Caki2 (cell line): ENCODE results near the gene C6orf15. TPM values are rescaled to one million over a fixed set of nuclear protein-coding genes. Genes with fewer than 3 reads are reported as not detected.

Experiments
- DNase-seq: peaks from one replicate; pipeline ENCODE4 v3.0.0-alpha.2; 2015; ENCODE audit warnings: low read depth
- in situ Hi-C: cut with HindIII; loops from 2 replicates; pipeline ENCODE4 v1.10.0; 2016; ENCODE audit warnings: low sequenced_read_pairs, low pct_unique_long_range_greater_than_20kb, mixed read lengths
- total RNA-seq: library from RNA; depleted of rRNA; stranded (reverse); fragments of >200 nt; shearing (Covaris generic); gene quantifications from 2 replicates; pipeline ENCODE4 v1.2.3, GENCODE V29; 2014; ENCODE audit warnings: low replicate concordance

C6orf15 gene
- total RNA-seq, 1 experiment from 2014 or later: not detected

GRCh38 chr6:31114970-31115849, 2.8 kb upstream of the C6orf15 start:
- peak; percentile 68 for DNase-seq
- in situ Hi-C loops: no loop called here

- DNase-seq: peak; percentile 80
- in situ Hi-C loops: no loop called here
Observed at GRCh38 chr6:31114541-31114878, 2.1 kb upstream of the C6orf15 start, which contains the start of gene PSORS1C1. Gene PSORS1C1 (plus strand): TSS chr6:31114800. CDS start chr6:31129633, 14,833 bp downstream.

GRCh38 chr6:31113861-31114540, 1.6 kb upstream of the C6orf15 start:
- in situ Hi-C loops: no loop called here
- DNase-seq: no peak

- no peak for DNase-seq
- in situ Hi-C loops: no loop called here
Observed at GRCh38 chr6:31111712-31112111, 663 bp downstream of the C6orf15 start.

- in situ Hi-C loops: no loop called here
- no peak for DNase-seq
Observed at GRCh38 chr6:31110825-31111582, 1.4 kb downstream of the C6orf15 start.

- in situ Hi-C loops: no loop called here
- DNase-seq: no peak
Observed at GRCh38 chr6:31107052-31107451, 5.3 kb downstream of the C6orf15 start.

GRCh38 chr6:31103136-31103535, 9.2 kb downstream of the C6orf15 start:
- in situ Hi-C loops: no loop called here
- DNase-seq: no peak

GRCh38 chr6:31098449-31098938, 13.9 kb downstream of the C6orf15 start:
- DNase-seq: no peak
- in situ Hi-C loops: no loop called here

GRCh38 chr6:31096656-31097055, 15.7 kb downstream of the C6orf15 start:
- in situ Hi-C loops: no loop called here
- no peak for DNase-seq

- in situ Hi-C loops: no loop called here
- DNase-seq: no peak
Observed at GRCh38 chr6:31096215-31096614, 16.2 kb downstream of the C6orf15 start.

GRCh38 chr6:31094389-31094881, 17.9 kb downstream of the C6orf15 start:
- in situ Hi-C loops: no loop called here
- no peak for DNase-seq

- DNase-seq: no peak
- in situ Hi-C loops: no loop called here
Observed at GRCh38 chr6:31092769-31093505, 19.4 kb downstream of the C6orf15 start.

GRCh38 chr6:31092238-31092637, 20.1 kb downstream of the C6orf15 start:
- DNase-seq: no peak
- in situ Hi-C loops: no loop called here

GRCh38 chr6:31091680-31092079, 20.7 kb downstream of the C6orf15 start:
- in situ Hi-C loops: no loop called here
- DNase-seq: no peak

- no peak for DNase-seq
- in situ Hi-C loops: no loop called here
Observed at GRCh38 chr6:31090973-31091364, 21.4 kb downstream of the C6orf15 start.

GRCh38 chr6:31090275-31090972, 22.0 kb downstream of the C6orf15 start:
- in situ Hi-C loops: no loop called here
- no peak for DNase-seq

- in situ Hi-C loops: no loop called here
- DNase-seq: peak; percentile 59
Observed at GRCh38 chr6:31087494-31088089, 24.8 kb downstream of the C6orf15 start.
